ENCODE results near the gene RGL1.

DNA sequence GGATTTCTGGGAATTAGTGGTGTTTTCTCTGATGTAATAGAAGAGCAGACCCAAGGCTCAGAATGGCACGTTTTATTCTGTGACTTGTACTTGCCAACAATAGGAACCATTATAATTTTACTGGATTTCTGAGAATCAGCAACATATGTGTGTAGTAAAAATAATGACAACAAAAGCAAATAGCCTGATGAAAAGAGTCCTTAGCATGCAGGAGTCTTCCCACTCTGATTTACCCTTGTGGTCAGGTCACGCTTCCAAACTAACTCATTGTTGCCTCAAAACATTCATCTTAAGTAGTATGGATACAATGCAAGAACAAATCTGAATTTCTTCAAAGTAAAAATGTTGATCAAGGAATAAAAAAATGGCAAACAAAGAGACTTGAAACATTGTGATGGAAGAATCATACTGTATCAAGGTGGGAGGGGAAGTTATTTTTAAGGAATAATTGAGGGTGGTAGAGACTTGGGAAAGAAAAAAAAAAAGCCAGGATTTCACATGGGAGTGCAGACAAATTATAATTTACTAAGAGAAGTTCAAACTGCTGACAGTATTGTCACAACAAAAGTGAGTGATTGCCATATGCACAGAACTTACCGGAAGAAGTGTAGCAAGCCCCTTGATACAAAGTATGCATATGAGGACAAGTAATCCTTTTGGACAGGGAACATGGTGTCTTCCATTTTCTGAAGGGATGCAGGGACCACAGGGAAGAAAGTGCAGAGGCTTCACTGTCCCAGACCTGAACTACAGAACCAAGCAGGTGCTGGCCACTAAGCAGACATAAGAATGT is 31.2 kb upstream of the RGL1 start:
- TF ChIP-seq, protein P1, sequence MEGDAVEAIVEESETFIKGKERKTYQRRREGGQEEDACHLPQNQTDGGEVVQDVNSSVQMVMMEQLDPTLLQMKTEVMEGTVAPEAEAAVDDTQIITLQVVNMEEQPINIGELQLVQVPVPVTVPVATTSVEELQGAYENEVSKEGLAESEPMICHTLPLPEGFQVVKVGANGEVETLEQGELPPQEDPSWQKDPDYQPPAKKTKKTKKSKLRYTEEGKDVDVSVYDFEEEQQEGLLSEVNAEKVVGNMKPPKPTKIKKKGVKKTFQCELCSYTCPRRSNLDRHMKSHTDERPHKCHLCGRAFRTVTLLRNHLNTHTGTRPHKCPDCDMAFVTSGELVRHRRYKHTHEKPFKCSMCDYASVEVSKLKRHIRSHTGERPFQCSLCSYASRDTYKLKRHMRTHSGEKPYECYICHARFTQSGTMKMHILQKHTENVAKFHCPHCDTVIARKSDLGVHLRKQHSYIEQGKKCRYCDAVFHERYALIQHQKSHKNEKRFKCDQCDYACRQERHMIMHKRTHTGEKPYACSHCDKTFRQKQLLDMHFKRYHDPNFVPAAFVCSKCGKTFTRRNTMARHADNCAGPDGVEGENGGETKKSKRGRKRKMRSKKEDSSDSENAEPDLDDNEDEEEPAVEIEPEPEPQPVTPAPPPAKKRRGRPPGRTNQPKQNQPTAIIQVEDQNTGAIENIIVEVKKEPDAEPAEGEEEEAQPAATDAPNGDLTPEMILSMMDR (conservative IDR thresholded peaks at IDR 0.05; ENCODE audit: low read depth, low read length): no peak
- TF ChIP-seq EZH2 (IDR thresholded peaks at IDR 0.05; ENCODE audit: low read length, unreplicated experiment): no peak
- no peak for TF ChIP-seq EZH2phosphoT487 (IDR thresholded peaks at IDR 0.05; ENCODE audit: borderline replicate concordance, low read length)

Data from PC-3 (cell line).